DMS53 treated with DMSO at 0.1 percent for 48 hours (cell line): ENCODE data around the gene CEP350.
A peak's percentile ranks its signal among the peaks of the same experiment; 100 is the strongest.

Experiments used
- DNase-seq: peaks from one replicate; lab custom pipeline; 2025; ENCODE audit not compliant: unreplicated experiment; lab: John Stamatoyannopoulos, UW

The CEP350 gene

DNA sequence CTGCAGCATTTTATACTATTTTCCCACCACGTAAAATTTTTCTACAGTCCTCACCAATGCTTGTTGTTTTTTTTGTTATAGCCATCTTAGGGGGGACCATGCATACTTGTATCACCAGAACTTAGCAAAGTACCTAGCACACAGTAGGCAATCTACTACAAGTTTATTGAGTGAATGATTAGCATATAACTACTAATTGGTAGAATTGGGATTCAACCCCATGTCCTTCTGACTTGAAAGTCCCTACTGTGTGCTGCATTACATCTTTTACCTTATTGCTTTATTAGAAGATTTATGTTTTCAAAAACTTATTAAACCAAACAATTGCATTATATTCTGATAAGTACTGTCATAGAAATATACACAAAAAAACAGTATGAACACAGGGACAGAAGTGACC is 92.1 kb downstream of the CEP350 start:
- DNase-seq, result no peak

GRCh38 chr1:180053594-180054567 is 99.3 kb downstream of the CEP350 start:
- DNase-seq, result no peak

DNA sequence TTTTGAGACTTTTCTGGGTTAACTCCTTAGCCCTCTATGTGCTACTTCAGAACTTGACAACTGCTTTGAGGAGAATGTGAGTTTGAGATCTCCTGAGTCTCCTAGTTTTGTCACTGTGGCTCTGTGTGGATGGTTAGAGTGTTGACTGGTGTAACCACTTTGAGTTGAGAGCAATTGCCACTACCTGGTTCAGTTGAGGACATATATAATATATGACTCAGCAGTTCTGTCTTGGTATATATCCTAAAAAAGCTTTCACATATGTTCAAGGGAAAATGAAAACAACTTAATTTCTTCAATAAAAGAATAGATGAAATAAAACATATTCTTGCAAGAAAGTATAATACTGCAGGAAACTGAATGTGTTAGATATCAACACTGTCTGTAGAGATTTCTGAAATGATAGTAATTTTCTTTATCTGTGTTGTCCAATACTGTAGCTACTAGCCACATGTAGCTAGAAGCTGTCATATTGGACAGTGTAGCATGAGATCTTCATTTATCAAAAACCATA is 103.3 kb downstream of the CEP350 start:
- no peak for DNase-seq

- no peak for DNase-seq
These were observed 106.4 kb downstream of the CEP350 start for GRCh38 chr1:180061019-180061418.

DNA sequence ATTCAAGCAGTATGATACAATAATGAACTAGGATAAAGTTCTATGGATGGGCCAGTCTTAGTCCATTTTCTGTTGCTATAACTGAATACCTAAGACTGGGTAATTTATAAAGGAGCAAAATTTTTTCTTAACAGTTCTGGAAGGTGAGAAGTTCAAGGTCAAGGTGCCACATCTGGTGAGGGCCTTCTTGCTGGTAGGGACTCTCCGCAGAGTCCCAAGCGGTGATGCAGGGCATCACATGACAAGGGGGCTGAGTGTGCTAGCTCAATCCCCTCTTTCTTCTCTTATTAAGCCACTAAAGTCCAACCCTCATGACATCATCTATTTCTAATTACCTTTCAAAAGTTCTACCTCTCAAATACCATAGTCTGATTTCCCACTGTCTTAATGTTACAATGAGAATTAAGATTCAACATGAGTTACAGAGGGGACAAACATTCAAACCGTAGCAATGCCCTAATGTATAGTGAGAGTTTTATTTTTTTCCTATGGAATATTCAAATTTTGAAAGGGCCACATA is 107.9 kb downstream of the CEP350 start:
- DNase-seq, result no peak

GRCh38 chr1:180065408-180065807 is 110.8 kb downstream of the CEP350 start:
- no peak for DNase-seq

DNA sequence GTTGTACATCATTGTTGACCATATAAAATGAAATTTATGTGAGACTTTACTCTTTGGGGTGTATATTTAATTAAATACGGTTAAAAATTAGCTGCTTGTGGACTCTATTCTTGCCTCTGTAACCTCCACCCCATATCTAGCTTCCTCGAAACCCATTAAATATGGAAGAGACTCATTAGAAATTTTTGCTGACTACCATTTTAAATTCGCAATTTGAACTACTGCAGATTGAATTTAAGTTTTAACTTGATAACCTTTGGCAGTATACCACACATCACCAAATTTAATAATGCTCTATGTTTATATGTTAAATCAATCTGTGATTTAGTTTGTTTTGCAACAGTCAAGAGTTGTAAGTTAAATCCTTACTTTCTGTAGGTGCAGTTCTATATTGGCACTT is 111.5 kb downstream of the CEP350 start:
- DNase-seq, result no peak

DNA sequence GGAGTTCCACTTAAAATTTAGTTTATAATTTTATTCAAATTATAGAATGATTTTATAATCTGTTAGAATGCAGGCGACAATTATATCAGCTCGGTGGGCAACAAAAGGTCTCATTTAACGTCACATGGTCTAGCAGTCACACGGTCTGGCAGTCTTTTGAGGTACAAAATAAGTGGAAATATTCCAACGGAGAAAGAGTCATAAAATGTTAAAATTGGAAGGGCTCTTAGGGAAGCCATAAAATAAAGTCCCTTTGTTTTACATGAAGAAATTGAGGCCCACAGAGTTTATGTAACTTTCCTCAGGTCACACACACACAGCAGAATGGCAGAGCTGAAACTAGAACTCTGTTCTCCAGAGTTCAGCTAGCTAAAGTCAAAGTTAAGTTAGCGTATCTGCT is 115.7 kb downstream of the CEP350 start:
- no peak for DNase-seq

- DNase-seq, result no peak
These were observed 117.1 kb downstream of the CEP350 start for GRCh38 chr1:180071759-180072158.

DNA sequence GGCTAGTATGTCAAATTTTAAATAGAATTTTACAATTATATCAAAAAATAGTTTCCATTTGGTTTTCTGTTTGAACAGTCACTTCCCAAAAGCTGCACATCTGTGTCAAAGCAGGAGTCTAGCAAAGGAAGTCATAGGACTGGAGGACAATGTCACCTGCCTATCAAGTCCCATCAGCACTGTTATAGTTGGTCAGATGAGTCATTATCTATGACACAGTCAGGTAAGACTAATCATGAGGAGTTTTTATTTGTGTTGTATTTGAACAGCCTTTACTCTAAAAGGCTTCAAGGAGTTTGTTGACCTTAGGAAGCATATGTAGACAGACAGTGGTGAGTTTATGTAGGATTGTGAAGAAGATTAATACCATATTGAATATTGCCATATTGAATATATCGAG is 125.8 kb downstream of the CEP350 start:
- peak; percentile 90 for DNase-seq

GRCh38 chr1:180081474-180081873 is 126.9 kb downstream of the CEP350 start:
- DNase-seq, result no peak

GRCh38 chr1:180083164-180083563 is 128.6 kb downstream of the CEP350 start:
- no peak for DNase-seq

DNA sequence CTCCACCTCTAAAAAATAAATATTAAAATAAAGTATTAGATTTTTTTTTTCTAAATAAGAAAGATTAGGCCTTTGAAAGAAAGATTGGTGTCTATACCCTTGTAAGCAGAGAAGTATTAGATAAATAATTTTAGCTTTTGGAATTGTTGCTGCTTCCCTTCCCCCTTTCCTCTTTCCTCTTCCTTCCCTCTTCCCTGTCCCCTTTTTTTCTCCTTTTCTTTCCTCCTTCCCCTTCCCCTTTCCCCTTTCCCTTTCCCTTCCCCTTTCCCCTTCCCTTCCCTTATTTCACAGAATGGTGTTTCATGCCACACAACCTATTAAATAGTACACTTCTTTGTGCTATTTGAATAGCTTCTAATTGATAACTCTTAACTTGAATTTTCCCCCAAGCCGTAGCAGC is 130.3 kb downstream of the CEP350 start:
- DNase-seq, result no peak

- DNase-seq, result no peak
These were observed 130.7 kb downstream of the CEP350 start for GRCh38 chr1:180085331-180085730.

DNA sequence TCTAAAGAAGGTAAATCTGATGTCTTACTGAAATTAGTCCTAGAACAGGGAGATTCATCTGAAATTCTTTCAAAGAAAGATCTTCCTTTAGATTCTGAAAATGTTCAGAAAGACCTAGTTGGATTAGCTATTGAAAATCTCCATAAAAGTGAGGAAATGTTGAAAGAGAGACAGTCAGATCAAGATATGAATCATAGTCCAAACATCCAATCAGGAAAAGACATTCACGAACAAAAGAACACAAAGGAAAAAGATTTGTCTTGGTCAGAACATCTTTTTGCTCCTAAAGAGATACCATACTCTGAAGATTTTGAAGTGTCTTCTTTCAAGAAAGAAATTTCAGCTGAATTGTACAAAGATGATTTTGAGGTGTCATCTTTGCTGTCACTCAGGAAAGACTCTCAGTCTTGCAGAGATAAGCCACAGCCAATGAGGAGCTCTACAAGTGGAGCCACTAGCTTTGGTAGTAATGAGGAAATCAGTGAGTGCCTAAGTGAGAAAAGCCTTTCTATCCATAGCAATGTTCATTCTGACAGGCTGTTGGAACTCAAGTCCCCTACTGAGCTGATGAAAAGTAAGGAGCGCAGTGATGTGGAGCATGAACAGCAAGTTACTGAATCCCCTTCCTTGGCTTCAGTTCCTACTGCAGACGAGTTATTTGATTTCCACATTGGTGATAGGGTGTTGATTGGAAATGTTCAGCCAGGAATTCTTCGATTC is 138.5 kb downstream of the CEP350 start:
- no peak for DNase-seq

GRCh38 chr1:180094705-180095295 is 140.2 kb downstream of the CEP350 start:
- peak; percentile 92 for DNase-seq

DNA sequence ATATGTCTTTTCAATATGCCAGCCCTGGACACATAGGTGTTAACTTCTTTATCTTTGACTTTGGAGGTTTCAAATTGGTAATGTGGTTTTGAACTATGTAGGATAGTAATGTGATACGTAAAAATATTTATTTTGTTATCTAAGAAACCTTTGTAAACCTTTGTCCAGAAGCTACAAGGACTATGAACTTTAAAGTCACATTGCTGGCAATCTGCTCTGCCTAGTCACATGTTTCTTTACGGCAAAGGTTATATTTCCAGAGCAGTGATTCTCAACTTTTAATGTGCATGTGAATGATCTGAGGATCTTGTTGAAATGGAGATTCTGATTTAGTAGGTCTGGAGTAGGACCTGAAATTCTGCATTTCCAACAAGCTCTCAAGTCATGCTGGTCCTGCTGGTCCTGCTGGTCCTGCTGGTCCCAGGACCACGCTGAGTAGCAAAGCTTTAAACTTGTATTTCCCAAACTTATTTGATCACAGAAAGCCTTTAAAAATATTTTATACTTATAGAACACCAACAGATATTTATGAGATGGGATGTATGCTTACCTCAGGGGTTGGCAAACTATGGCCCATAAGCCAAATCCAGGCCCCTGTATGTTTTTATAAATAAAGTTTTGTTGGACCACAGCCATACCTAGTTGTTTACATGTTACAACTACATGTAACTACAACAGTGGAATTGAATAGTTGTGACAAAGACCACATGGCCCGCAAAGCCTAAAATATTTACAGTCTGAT is 142.1 kb downstream of the CEP350 start:
- DNase-seq, result no peak

GRCh38 chr1:180097326-180097605 is 142.7 kb downstream of the CEP350 start:
- no peak for DNase-seq

DNA sequence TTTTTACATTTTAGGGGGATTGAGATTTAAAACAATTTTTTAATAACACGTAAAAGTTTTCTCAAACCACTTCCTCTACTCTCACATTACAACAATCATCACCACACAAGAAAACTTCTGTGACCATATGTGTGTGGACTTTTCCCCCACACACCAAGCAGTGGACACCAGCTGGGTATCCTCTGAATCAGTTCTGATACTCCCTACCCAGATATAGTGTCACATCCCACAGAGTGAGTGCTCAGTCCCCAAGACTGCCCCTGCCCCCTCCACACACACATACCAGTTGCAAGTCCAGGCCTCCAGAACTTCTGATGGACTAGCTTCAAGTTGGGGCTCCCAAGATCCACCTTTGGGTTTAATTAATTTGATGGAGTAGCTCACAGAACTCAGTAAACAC is 146.8 kb downstream of the CEP350 start:
- no peak for DNase-seq

DNA sequence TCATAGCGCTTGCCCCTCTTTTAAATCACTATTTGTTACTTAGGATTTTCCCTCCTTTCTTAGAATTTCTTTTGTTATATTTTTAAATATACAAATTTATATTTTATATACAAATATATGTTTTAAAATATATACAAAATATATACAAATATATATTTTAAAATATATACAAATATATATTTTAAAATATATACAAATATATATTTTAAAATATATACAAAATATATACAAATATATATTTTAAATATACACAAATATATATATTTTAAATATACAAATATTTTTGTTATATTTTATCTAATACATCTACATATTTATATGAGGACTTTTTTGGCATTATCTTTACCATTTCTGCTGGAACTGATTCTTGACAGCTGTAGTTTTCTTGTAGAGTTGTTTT is 149.2 kb downstream of the CEP350 start:
- no peak for DNase-seq

- DNase-seq, result no peak
These were observed 157.5 kb downstream of the CEP350 start for GRCh38 chr1:180112091-180112490.
